Cardiac fibroblast (primary cell): ENCODE data around the gene MACROD2.

Source experiments
- DNase-seq, 2 donors: peaks; one replicate each; pipeline versions ENCODE4 v3.0.0 to v3.0.0-alpha.2; 2010; ENCODE audit warnings: low read depth in 2 of 2
- H3K4me3 ChIP-seq, 2 donors: replicated peaks in 1 of 2; 1 replicate in 1 of 2; 2 replicates in 1 of 2; pipeline ENCODE4 v1.5.1; 2011; ENCODE audit warnings: low read depth in 2 of 2, low read length in 2 of 2, mild to moderate bottlenecking in 2 of 2, moderate library complexity in 1 of 2
- TF ChIP-seq, protein P1 (sequence below): IDR thresholded peaks from one replicate; pipeline ENCODE4 v1.5.1; 2011; ENCODE audit warnings: low read depth, mild to moderate bottlenecking, low read length, inconsistent platforms

MACROD2 gene

DNA sequence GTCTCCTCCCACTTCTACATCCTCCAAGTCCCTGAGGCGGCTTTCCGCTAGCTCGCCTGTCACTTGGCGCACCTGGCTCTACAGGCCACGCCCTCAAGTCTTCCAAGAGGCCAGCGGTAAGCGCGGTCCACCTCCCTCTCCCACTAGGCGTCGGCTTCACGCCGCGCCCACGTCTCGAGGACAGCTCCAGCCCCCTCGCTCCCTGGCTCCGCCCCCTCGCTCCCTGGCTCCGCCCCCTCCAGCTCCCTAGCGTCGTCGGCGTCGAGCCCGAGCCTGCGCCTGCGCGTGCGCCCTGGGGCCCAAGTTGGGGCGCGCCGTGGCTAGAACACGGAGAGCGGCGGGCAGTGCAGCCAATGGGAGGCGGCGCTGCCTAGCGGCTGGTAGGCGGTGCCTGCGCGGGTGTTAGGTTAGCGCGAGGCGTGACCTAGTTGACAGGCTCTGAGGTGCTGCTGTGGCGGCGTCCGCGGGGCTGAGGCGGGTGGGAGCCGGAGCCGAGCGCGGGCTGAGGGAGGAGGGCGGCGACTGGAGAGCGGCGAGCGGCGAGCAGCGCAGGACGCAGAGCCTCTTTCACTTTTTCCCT is at the start of gene MACROD2:
MACROD2 (plus strand) TSS at position 431 of the 580 bp plus-strand sequence.
- DNase-seq = peak; percentile 50 to 72
- peak within 1 kb of the TSS; percentile 48 for H3K4me3 ChIP-seq

GRCh38 chr20:13947719-13948118 is 47.6 kb upstream of the MACROD2 start:
- no peak for DNase-seq
- no peak overlapping the region for H3K4me3 ChIP-seq
- TF ChIP-seq, protein P1, sequence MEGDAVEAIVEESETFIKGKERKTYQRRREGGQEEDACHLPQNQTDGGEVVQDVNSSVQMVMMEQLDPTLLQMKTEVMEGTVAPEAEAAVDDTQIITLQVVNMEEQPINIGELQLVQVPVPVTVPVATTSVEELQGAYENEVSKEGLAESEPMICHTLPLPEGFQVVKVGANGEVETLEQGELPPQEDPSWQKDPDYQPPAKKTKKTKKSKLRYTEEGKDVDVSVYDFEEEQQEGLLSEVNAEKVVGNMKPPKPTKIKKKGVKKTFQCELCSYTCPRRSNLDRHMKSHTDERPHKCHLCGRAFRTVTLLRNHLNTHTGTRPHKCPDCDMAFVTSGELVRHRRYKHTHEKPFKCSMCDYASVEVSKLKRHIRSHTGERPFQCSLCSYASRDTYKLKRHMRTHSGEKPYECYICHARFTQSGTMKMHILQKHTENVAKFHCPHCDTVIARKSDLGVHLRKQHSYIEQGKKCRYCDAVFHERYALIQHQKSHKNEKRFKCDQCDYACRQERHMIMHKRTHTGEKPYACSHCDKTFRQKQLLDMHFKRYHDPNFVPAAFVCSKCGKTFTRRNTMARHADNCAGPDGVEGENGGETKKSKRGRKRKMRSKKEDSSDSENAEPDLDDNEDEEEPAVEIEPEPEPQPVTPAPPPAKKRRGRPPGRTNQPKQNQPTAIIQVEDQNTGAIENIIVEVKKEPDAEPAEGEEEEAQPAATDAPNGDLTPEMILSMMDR = no peak

More for the DNA sequence above, at the start of gene MACROD2:
- TF ChIP-seq, protein P1 = no peak

DNA sequence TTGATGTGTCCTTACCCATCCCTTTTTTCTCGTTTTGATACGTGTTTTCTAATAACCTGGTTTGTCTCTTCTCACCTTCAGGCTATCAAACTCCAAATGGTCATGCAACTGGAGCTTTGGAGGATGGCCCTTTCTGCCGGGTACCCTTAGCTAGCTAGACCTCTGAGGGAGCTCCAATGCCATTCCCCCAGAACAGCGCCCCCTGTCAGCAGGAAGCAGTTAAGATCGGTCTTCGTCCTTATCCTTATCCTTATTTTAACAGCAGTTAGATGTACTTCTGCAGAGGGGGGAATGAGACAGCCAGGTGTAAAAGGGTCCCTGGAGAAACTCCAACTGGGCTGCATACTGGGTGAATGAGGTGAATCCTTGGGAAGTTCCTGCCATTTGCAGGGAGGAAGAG is 42.1 kb upstream of the MACROD2 start:
- TF ChIP-seq, protein P1 = no peak
- no peak overlapping the region for H3K4me3 ChIP-seq
- DNase-seq = no peak

- no peak for DNase-seq
- TF ChIP-seq, protein P1 = no peak
- no peak overlapping the region for H3K4me3 ChIP-seq
These were observed 35.2 kb upstream of the MACROD2 start for GRCh38 chr20:13960119-13960518.

DNA sequence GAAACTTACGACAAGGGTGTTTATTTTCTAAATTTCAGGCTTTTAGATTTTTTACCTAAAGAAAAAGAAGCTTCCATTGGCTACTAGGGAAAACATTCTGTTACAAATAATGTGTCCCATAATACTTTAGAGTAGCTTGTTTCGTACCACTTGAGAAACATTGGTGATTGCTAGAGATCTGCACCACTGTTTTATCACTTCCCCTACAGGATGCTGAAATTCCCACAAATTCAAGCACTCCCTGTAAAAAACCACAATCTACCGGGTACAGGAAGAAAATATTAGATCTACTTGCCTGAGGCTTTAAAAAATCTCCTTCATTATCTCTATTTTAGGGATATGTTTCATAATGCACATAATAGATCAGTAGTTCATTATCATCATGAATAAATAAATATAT is 34.8 kb upstream of the MACROD2 start:
- no peak for DNase-seq
- no peak overlapping the region for H3K4me3 ChIP-seq
- TF ChIP-seq, protein P1 = no peak

DNA sequence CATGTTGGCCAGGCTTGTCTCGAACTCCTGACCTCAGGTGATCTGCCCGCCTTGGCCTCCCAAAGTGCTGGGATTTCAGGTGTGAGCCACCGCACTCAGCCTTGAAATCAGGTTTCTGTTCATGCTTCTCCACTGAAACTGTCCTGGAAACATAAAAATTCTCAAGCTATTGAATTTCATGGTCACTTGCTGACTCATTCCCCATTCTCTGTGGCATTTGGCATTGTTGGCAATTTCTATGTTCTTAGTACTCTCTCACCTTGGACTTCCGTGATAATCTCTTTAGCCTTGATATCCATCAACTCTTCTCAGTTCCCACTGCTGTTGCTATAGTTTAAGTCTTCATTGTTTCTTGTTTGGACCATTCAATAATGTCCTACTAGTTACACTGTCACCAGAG is 11.1 kb upstream of the MACROD2 start:
- DNase-seq = no peak
- TF ChIP-seq, protein P1 = no peak
- no peak overlapping the region for H3K4me3 ChIP-seq

- TF ChIP-seq, protein P1 = no peak
- H3K4me3 ChIP-seq = no peak within 1 kb of the TSS
- no peak for DNase-seq
These were observed 4.9 kb upstream of the MACROD2 start, which contains the start of gene SEL1L2 for GRCh38 chr20:13990465-13990864. Gene SEL1L2, minus strand, starts transcription at chr20:13990614. Its CDS starts 80 bp downstream, at chr20:13990534.
